Duodenal mucosa (tissue), 2 donors: Measurements from ENCODE around the gene MAPRE2.
A peak's percentile ranks its signal among the peaks of the same experiment; 100 is the strongest.

Source experiments
- H3K27ac ChIP-seq: one replicate; pipeline ENCODE4 v1.7.0; 2013; ENCODE audit warnings: low read depth, low read length
- H3K27me3 ChIP-seq, 2 donors: one replicate each; pipeline ENCODE4 v1.7.0; 2013; ENCODE audit warnings: low read length in 2 of 2, control low read depth in 1 of 2; ENCODE audit not compliant: insufficient read depth in 2 of 2, control insufficient read depth in 1 of 2
- H3K36me3 ChIP-seq, 2 donors: one replicate each; pipeline ENCODE4 v1.7.0; 2013; ENCODE audit warnings: low read length in 2 of 2, control low read depth in 1 of 2; ENCODE audit not compliant: insufficient read depth in 2 of 2, control insufficient read depth in 1 of 2
- H3K4me1 ChIP-seq, 2 donors: one replicate each; pipeline ENCODE4 v1.7.0; 2013; ENCODE audit warnings: low read length in 2 of 2, control low read depth in 1 of 2; ENCODE audit not compliant: insufficient read depth in 2 of 2, control insufficient read depth in 1 of 2
- H3K4me3 ChIP-seq, 2 donors: one replicate each; pipeline ENCODE4 v1.7.0; 2013; ENCODE audit warnings: low read length in 2 of 2, low read depth in 1 of 2
- H3K9ac ChIP-seq, 2 donors: one replicate each; pipeline ENCODE4 v1.7.0; 2013; ENCODE audit warnings: low read length in 2 of 2, low read depth in 1 of 2
- H3K9me3 ChIP-seq, 2 donors: one replicate each; pipeline ENCODE4 v1.7.0; 2013; ENCODE audit warnings: low read length in 2 of 2, control low read depth in 1 of 2; ENCODE audit not compliant: control insufficient read depth in 1 of 2

The MAPRE2 gene

DNA sequence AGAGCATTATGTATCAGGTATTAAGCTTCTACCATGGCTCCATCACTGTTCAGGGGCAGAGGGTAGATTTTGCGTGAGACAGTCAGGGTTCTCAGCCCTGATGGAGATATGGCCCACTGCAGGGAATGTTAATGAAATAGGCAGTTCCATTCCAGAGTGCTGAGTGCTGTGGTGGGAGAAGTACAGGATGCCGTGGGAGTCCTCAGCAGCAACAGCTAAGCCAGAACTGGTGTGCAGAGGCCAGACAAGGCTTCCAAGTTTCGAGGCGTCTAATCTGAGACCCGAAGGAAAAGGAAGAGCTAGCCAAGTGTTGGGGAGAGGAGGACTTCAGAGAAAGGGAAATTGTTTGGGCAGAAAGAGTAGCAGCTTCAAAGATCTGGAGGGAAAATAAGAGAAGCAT lies 30.2 kb upstream of the MAPRE2 start:
- Histone ChIP-seq H3K9ac (no peak overlapping the region), H3K27ac (no peak overlapping the region), H3K36me3 (no peaks in the 10 kb centered on the region)

GRCh38 chr18:35019933-35020332 lies 21.3 kb upstream of the MAPRE2 start:
- Histone ChIP-seq H3K9ac (no peak overlapping the region), H3K4me1 (peaks cover 0 to 4% of the 10 kb centered on the region in 2 donors), H3K9me3 (no peaks in the 10 kb centered on the region), H3K36me3 (no peaks in the 10 kb centered on the region), H3K27me3 (no peaks in the 10 kb centered on the region), H3K27ac (no peak overlapping the region), H3K4me3 (no peak overlapping the region)

More for the DNA sequence above, 30.2 kb upstream of the MAPRE2 start:
- Histone ChIP-seq H3K4me3 (no peak overlapping the region), H3K27me3 (no peaks in the 10 kb centered on the region), H3K4me1 (no peaks in the 10 kb centered on the region), H3K9me3 (no peaks in the 10 kb centered on the region)

DNA sequence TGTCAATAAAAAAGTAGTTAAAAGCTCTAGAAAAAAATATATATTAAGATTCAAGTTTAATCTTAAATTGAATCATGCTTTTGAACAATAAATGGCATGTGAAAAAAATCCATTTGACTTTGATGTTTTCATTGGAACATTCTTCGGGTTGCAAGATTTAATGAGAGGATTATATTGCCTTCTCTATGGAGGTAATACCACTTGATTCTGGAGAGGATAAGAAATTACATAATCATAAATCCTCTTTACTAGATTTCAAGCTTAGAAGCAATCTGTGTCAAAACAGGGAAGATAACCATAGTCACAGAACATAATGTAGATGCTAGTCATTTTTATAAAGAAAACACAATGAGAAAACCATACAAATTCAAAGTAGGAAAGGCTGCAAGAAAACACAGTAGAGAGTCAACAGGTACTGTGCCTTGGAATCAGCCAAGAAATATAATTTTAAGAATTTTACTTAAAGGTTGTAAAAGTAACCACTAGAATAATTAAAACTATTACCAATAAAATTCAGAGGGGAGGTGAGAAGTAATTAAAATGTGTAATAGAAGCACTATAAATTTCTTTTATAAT lies 18.7 kb upstream of the MAPRE2 start:
- Histone ChIP-seq H3K4me1 (peaks cover 0 to 8% of the 10 kb centered on the region in 2 donors), H3K9ac (no peak overlapping the region), H3K36me3 (no peaks in the 10 kb centered on the region), H3K4me3 (no peak overlapping the region), H3K27ac (no peak overlapping the region), H3K9me3 (no peaks in the 10 kb centered on the region), H3K27me3 (no peaks in the 10 kb centered on the region)

- H3K4me1 ChIP-seq: peaks cover 0 to 9% of the 10 kb centered on the region in 2 donors
- no peaks in the 10 kb centered on the region for H3K9me3 ChIP-seq
- H3K27me3 ChIP-seq: no peaks in the 10 kb centered on the region
- no peak overlapping the region for H3K4me3 ChIP-seq
- H3K36me3 ChIP-seq: no peaks in the 10 kb centered on the region
- no peak overlapping the region for H3K9ac ChIP-seq
- no peak overlapping the region for H3K27ac ChIP-seq
Measured at GRCh38 chr18:35024196-35024595, 17.0 kb upstream of the MAPRE2 start.

GRCh38 chr18:35024965-35025364 lies 16.2 kb upstream of the MAPRE2 start:
- no peak overlapping the region for H3K9ac ChIP-seq
- H3K9me3 ChIP-seq: no peaks in the 10 kb centered on the region
- H3K36me3 ChIP-seq: no peaks in the 10 kb centered on the region
- no peak overlapping the region for H3K4me3 ChIP-seq
- no peak overlapping the region for H3K27ac ChIP-seq
- H3K27me3 ChIP-seq: no peaks in the 10 kb centered on the region
- H3K4me1 ChIP-seq: peaks cover 2 to 16% of the 10 kb centered on the region in 2 donors

DNA sequence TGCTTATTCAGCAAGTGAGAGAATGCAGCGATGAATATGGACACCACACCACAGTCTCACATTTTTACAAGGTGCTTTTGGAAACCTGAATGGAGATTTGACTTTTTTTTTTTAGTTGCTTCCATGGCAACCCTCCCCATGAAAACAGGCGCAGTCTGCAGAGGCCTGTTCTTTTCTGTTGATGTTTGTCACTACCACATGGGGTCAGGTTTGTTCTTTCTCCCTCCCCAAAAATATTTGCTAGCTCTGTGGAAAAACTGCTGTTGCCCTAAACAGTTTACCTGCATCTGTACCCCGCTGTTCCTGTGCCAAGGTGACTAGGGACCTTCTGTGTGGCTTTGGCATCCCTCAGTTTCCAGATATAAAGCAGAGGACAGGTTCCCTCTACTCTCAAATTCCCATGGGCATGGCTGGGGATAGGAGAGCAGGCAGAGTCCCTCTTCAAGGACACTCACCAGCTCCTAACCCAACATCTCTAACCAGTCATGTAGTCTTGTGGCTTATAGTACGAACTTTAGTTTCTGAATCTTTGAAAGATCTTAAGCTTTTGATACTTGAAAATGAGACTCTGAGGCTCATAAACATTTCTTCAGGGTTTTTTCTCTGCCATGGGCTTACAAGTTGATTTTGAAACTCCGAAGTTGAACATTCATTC lies 14.7 kb upstream of the MAPRE2 start:
- no peak overlapping the region for H3K4me3 ChIP-seq
- H3K9ac ChIP-seq: no peak overlapping the region
- H3K9me3 ChIP-seq: no peaks in the 10 kb centered on the region
- no peaks in the 10 kb centered on the region for H3K36me3 ChIP-seq
- no peaks in the 10 kb centered on the region for H3K27me3 ChIP-seq
- H3K4me1 ChIP-seq: peaks cover 8 to 27% of the 10 kb centered on the region in 2 donors
- H3K27ac ChIP-seq: no peak overlapping the region

DNA sequence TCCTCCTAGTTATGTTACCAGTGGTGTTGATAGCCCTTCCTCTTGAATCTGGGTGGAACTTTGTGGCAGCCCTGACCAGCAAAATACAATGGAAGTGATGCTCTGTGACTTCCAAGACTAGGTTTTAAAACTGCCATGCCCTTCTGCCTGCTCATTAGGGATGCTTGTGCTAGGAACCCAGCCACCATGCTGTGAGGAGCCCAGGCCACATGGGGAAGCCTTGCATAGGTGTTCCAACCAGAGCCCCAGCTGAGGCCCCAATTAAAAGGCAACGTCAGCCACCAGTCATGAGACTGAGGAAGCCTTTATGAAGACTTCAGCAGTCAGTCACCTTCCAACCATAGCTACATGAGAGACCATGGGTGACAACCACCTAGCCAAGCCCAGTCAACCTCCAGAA lies 14.0 kb upstream of the MAPRE2 start:
- H3K27ac ChIP-seq: no peak overlapping the region
- H3K36me3 ChIP-seq: no peaks in the 10 kb centered on the region
- H3K27me3 ChIP-seq: no peaks in the 10 kb centered on the region
- no peak overlapping the region for H3K4me3 ChIP-seq
- H3K9me3 ChIP-seq: no peaks in the 10 kb centered on the region
- H3K4me1 ChIP-seq: peaks cover 8 to 27% of the 10 kb centered on the region in 2 donors
- no peak overlapping the region for H3K9ac ChIP-seq

GRCh38 chr18:35028536-35028935 lies 12.7 kb upstream of the MAPRE2 start:
- no peaks in the 10 kb centered on the region for H3K27me3 ChIP-seq
- H3K9ac ChIP-seq: no peak overlapping the region
- no peaks in the 10 kb centered on the region for H3K36me3 ChIP-seq
- H3K4me3 ChIP-seq: no peak overlapping the region
- H3K9me3 ChIP-seq: no peaks in the 10 kb centered on the region
- H3K4me1 ChIP-seq: peaks cover 8 to 27% of the 10 kb centered on the region in 2 donors
- no peak overlapping the region for H3K27ac ChIP-seq

DNA sequence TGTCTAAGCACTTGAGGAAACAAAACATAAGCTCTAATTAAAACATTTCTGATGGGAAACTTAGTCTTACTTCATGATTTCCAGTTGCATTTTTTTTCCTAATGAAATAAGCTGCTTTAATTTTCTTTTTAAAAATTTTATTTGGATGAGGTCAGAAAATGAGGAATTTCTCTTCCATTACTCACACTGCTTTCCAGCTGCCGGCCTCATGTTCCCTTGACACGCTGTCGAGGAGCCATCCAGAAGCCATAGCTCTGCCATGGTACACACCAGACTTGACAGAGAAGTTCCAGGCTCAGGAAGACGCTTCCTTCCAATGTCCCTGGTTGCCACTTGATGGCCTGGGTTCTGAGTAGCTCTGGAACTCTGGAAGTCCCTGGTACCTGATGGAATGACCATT lies 12.1 kb upstream of the MAPRE2 start:
- H3K4me3 ChIP-seq: no peak overlapping the region
- no peak overlapping the region for H3K27ac ChIP-seq

DNA sequence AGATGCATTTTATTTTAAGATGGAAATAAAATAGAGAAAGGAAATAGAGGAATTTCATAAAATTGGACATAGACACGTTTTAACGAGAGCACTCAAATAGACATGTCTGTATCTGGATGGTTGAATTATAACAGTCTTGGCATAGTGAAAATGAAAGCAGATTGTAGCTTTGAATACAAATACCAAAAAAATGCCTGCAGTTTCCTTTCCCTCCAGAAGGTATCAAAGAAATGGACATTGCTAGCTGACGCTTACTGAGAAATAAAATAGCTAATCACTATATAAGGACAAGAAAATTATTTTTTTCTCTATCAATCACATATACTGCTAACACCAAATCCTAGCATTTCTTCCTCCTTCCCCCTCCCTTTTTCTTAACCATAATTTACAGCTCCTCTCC lies 11.4 kb upstream of the MAPRE2 start:
- Histone ChIP-seq H3K36me3 (no peaks in the 10 kb centered on the region), H3K9ac (peak overlapping the region; percentile 2 to 57), H3K9me3 (no peaks in the 10 kb centered on the region), H3K27me3 (no peaks in the 10 kb centered on the region), H3K4me1 (peaks cover 8 to 25% of the 10 kb centered on the region in 2 donors), H3K4me3 (peak overlapping the region; percentile 53 to 61), H3K27ac (no peak overlapping the region)

More for the DNA sequence above, 12.1 kb upstream of the MAPRE2 start:
- Histone ChIP-seq H3K9ac (no peak overlapping the region), H3K27me3 (no peaks in the 10 kb centered on the region), H3K4me1 (peaks cover 8 to 27% of the 10 kb centered on the region in 2 donors), H3K36me3 (no peaks in the 10 kb centered on the region), H3K9me3 (no peaks in the 10 kb centered on the region)
